ENCODE data around the gene BCR.

- no peak for TF ChIP-seq POLR2A (IDR thresholded peaks at IDR 0.05; ENCODE audit: low read depth, low read length)
- no peak for TF ChIP-seq POLR2AphosphoS5 (IDR thresholded peaks at IDR 0.05; ENCODE audit: low read depth, low read length)
- TF ChIP-seq TAF1 (IDR thresholded peaks at IDR 0.05; ENCODE audit: borderline replicate concordance, low read depth, low read length): no peak
Observed at GRCh38 chr22:23251445-23252093, 71.3 kb downstream of the BCR start.

All from GM12892 (cell line).